ENCODE results near the gene FNDC11.

DNA sequence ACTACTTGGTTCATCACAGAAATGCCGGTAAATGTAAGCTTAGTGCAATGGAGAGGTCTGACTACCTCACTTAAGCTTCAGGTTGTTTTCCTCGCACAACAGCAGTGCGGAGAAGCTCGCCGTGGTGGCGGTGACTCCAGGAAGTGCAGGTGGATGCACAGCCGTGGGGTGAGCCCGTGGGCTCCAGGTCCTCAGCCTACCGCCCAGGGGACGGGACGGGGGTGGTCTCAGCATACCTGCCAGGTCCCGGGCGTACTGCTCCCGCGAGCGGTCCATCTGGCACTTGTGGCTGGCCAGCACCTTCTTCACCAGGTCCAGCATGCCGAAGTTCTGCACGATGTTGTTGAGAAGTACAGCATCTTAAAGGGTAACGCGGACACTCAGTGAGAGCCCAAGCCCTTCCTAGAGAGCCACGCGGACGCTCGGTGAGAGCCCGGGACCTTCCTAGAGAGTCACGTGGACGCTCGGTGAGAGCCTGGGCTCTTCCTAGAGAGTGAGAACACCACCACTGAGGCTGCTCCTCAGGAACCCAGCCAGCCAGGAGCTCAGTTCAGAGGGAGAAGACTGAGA, 37.9 kb downstream of the FNDC11 start:
- TF ChIP-seq SUZ12 (IDR thresholded peaks at IDR 0.05; ENCODE audit: extremely low read depth, insufficient read depth, insufficient read length) (no peak), ZNF274 (IDR thresholded peaks at IDR 0.05; ENCODE audit: low read depth, low read length) (no peak)

Measured in NT2/D1 (cell line).